ENCODE results near the gene AFF4. TPM values are rescaled to one million over a fixed set of nuclear protein-coding genes. Genes with fewer than 3 reads are reported as not detected.

AFF4 gene
- total RNA-seq, 1 donor from 2014 or later, result 128 TPM

GRCh38 chr5:132826424-132827082, 136.9 kb downstream of the AFF4 start:
- no peaks in the 10 kb centered on the region for H3K36me3 Mint-ChIP-seq (ENCODE audit: low read depth)
- DNase-seq (ENCODE audit: low spot score), result no peak
- H3K4me1 Mint-ChIP-seq (ENCODE audit: low read depth), result peaks cover 17% of the 10 kb centered on the region
- H3K27me3 Mint-ChIP-seq (ENCODE audit: low read depth), result no peaks in the 10 kb centered on the region
- no peak for TF ChIP-seq CTCF (IDR thresholded peaks at IDR 0.05)
- H3K9me3 Mint-ChIP-seq (ENCODE audit: low read depth), result no peaks in the 10 kb centered on the region
- H3K4me3 Mint-ChIP-seq (ENCODE audit: unreplicated experiment), result no peak overlapping the region
- no peak overlapping the region for H3K27ac Mint-ChIP-seq (ENCODE audit: unreplicated experiment)

GRCh38 chr5:132825834-132826391, 137.5 kb downstream of the AFF4 start:
- DNase-seq (ENCODE audit: low spot score), result no peak
- no peak overlapping the region for H3K27ac Mint-ChIP-seq (ENCODE audit: unreplicated experiment)
- no peaks in the 10 kb centered on the region for H3K27me3 Mint-ChIP-seq (ENCODE audit: low read depth)
- TF ChIP-seq CTCF (IDR thresholded peaks at IDR 0.05), result no peak
- H3K4me1 Mint-ChIP-seq (ENCODE audit: low read depth), result peaks cover 12% of the 10 kb centered on the region
- H3K9me3 Mint-ChIP-seq (ENCODE audit: low read depth), result no peaks in the 10 kb centered on the region
- H3K4me3 Mint-ChIP-seq (ENCODE audit: unreplicated experiment), result no peak overlapping the region
- no peaks in the 10 kb centered on the region for H3K36me3 Mint-ChIP-seq (ENCODE audit: low read depth)

Other genes with a start within 250 kb of the AFF4 start
- gene KIF3A, start 226.1 kb downstream of the AFF4 start, total RNA-seq, result 15.0 to 16.4 TPM (median 16.2 TPM) in 3 replicates
- gene CCNI2, start 216.2 kb downstream of the AFF4 start, total RNA-seq, result 0.15 TPM in 1 of 3 replicates, not detected in the others
- gene SEPTIN8, start 186.4 kb downstream of the AFF4 start, total RNA-seq, result 86.0 to 128 TPM (median 127 TPM) in 3 replicates
- gene SOWAHA, start 150.3 kb downstream of the AFF4 start, total RNA-seq, result not detected in 3 replicates
- gene SHROOM1, start 133.0 kb downstream of the AFF4 start, total RNA-seq, result 6.5 to 7.7 TPM (median 7.6 TPM) in 3 replicates
- gene GDF9, start 97.2 kb downstream of the AFF4 start, total RNA-seq, result 0.29 to 0.38 TPM (median 0.30 TPM) in 3 replicates
- gene UQCRQ, start 97.0 kb downstream of the AFF4 start, total RNA-seq, result 378 to 436 TPM (median 403 TPM) in 3 replicates
- gene LEAP2, start 90.0 kb downstream of the AFF4 start, total RNA-seq, result 0.35 to 0.72 TPM (median 0.60 TPM) in 3 replicates
- 19.8 to 21.9 TPM (median 19.9 TPM) in 3 replicates for gene ZCCHC10, start 62.9 kb upstream of the AFF4 start, total RNA-seq
- gene HSPA4, start 88.4 kb upstream of the AFF4 start, total RNA-seq, result 112 to 117 TPM (median 112 TPM) in 3 replicates